Activated naive CD4-positive, alpha-beta T cell treated with Interleukin-2 at 50 U/mL for 16 hours (primary cell): ENCODE results near the gene POU4F1.

Source experiments
- DNase-seq: peaks from one replicate; pipeline ENCODE4 v3.0.0-alpha.2; 2020

The POU4F1 gene

DNA sequence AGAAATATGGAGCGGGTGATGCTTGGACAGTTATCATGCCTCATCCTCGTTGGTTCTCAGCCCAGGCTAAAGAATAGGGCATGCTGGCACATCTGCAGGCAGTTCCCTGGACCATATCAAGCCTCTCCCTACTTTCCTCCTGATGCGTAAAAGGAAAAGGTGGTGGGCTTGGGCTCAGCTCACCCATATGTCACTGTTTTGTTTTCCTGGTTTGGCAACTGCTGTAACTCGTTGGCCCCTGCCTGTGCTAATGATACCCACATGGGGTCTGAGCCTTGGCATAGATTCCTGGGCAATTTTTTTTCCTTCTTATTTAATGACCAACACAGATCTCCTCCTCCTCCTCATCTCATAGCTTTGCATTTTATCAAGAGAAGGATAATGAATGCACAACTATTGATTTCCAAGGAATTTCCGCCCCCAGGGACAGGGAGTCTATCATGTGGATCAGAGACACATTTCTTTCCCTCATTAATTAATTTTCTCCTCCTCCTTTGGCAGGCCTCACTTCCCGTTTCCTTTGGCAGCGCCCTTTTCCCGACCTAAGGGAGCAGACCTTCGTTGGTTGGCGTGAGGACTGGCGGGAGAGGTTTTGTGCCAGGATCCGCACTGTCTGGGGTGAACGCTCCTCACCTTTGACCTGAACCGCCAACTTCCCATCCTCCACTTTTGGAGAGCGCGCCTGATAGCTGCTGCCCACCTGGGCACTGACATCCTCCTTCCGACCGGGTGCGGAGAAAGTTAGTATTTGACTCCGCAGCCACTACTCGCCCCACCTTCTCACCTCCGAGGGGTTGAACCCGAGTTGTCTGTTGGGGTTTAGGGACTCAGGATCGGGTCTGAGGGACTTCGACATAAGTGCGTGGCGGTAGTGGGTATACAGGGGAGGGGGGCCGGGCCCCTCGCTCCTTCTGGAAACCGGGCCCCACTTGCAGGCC is 3.4 kb upstream of the POU4F1 start:
- DNase-seq, result no peak

DNA sequence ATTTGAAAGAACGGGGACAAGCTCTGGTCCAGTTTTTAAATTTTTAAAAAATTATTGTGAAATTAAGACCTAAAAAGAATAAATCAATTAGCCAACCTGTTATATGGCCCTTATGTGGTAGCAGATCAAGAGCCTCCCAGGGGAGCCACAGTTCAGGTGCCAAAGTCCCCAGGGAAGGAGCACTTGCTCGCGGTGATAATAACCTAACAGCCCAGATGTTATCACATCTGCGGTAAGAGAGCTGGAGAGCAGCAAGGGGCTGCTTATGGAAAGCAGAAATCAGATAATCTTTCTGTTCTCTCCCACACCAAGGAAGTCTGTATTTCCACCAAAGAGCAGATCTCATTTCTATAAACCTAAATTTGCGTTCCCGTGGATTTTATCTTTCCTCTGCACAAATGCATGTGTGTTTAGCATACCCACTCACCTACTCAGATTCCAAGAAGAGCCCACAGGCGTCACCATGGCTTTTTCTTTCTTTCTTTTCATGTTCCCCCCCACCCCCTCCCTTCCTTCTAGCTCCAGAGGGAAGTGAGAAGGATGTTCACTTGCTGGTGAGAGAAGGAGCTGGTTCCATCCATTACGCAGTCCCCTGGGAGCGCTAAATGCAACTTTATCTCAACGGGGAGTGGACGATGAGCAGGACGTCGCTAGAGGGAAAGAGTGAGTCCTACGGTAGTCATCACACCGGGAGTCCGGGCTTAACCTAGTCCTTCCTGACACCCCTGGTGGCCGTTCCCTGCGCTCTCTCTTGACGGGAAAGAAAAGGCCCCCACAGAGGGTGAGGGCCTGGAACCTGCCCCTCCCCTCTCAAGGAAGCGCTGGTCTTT is 1.6 kb upstream of the POU4F1 start:
- no peak for DNase-seq

DNA sequence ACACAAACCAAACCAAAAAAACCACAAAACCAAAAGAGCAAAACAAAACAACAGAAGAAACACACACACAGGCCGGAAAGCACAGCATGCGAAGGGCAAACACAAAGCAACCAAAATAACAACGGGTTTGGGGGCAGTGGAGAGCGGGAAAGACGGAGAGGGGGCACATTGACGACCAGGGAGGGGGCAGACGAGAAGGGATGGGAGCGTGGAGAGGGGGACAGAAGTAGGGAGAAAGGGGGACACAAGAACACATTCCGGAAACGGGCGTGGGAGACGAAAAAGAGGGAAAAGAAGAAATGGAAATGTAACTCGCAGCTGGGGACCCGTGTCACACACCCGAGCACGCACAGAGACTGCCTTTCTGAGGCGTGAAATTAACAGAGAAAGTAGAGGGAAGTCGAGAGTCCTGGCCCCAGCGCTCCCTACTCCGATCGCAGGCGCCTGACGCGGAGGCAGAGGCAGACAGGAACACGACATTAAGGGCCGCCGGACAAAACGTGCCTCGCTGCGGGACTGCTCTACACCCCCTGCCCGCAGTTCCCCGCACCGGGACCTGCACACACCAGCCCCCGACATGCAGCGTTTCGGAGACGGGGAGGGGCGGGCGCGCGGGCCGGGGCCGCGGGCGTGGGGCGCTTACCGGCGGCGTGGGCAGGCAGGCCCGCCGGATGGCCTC is 652 bp downstream of the POU4F1 start:
- no peak for DNase-seq

DNA sequence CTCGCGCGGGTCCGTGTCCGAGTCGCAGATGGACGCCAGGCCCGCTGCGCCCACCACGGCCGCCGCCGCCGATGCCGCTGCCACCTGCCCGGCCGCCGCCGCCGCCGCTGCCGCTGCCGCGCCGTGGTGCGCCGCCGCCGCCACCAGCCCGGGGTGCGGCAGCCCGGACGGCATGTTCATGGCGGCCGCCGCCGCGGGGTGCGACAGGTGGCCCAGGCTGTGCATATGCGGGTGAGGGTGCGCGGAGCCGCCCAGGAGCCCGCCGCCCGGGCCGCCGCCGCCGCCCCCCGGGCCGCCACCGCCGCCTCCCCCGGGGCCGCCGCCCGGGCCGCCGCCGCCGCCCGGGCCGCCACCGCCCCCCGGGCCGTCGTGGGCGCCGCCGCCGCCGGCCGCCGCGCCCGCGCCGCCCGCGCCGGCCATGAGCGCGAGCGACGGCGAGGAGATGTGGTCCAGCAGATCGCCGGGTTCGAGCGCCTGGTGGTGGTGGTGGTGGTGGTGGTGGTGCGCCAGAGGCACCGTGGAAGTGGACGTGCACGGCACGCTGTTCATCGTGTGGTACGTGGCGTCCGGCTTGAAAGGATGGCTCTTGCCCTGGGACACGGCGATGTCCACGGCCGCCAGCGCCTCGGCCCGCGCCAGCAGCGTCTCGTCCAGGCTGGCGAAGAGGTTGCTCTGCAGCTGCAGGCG is 1.3 kb downstream of the POU4F1 start:
- no peak for DNase-seq

DNA sequence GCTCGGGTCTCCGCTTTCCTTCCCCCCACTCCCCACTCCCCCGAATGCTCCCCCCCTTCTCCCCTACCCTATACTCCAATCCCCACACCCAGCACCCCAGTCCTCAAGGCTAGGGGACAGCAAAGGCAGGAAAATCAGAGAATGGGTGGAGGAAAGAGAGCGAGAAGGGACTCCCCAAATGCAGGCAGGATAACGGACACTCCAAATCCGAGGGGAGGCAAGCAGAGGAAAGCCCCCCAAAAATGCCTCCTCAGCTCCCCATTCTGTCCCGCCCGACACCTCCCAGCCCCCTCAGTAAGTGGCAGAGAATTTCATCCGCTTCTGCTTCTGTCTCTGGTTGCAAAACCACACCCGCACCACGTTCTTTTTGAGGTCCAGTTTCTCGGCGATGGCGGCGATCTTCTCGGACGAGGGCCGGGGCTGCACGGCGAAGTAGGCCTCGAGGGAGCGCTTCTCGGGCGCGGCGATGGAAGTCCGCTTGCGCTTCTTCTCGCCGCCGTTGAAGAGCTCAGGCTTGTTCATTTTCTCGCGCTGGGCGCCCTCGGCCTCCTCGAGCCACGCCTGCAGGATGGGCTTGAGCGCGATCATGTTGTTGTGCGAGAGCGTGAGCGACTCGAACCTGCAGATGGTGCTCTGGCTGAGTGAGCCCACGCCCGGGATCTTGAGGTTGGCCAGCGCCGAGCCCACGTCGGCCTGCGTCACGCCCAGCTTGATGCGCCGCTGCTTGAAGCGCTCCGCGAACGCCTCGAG is 2.1 kb downstream of the POU4F1 start:
- DNase-seq, result no peak

DNA sequence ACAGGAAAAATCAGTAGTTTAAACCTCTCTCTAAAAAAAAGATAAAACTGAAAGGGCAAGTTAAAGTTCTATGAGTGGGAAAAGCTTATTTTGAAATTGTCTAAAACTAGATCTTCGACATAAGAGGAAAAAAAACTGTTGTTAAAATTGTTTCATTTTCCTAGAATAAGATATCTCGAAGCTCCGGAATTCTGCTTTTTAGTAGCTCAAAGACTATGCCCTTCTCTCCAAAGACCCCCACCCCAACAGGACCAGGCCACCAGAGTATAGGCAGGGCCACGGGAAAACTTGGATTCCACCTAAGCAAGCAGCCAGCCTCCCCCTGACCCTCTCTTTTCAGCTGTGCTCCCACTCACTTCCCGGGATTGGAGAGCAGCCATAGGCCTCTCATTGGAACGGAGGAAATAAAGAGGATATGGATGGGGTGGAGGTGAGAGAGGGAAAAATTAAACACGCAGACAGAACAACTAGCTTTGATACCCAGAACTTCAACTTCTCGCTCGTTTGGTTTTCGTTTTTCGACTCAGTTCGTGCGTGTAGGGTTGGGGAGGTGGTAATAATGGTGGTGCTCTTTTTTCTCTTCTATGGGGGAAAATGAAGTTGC is 3.0 kb downstream of the POU4F1 start:
- DNase-seq, result no peak

DNA sequence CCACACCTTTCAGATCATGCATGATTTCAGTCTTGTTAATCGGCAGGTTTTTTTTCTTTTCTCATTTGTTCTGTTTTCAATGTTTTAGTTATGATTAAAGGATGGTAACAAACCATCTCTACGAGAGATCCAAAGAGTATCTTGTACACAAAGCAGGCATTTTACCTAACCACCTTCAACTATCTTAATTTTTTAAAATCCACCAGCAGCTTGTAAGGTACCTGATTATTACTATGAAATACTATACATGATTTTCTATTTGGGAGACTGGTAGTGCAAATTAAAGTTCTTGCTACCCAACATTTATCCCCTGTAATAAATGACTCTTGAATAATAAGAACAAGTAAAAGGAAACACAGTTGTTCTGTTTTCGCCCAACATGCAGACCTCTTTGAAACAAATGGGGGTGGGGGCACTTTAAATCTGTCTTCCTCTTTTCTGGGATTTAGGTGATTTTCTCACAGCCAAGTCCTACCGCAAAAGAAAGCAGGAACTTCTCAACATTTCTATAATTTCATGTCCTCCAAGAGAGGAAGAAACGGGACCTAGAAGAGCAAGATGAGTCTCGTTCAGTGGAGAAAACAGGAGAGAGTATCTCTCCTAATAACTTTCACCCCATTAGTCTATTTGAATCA is 3.6 kb downstream of the POU4F1 start:
- no peak for DNase-seq

DNA sequence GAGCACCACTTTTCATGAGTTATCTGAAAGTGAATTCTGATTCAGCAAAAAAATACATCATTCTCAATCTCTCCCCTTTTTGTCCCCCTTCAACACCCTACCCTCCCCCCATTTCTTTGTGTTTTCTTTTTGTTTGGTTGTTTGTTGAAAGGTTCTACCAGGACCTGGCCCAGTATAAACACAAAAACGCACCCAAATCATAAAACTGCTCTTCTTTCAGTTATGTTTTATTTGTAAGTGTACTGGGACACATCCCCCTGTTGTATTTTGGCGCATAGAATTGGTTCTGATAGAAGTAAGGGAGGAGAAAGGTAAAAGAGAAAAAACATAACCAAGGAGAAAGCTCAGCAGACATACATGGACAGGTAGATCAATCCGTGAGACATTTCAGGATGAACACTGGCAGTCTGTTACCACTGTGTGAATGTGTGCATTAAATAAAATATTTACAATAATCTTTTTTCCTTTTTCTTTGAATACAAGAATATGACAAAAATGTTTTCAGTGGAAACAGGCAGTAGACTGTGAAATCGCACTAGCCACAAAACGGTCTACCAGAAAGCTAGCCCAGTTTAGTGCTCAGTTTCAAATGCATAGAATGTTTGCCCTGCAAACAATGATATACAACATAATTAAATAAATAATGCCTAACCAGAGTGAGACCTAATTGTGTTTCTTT is 4.2 kb downstream of the POU4F1 start:
- no peak for DNase-seq

DNA sequence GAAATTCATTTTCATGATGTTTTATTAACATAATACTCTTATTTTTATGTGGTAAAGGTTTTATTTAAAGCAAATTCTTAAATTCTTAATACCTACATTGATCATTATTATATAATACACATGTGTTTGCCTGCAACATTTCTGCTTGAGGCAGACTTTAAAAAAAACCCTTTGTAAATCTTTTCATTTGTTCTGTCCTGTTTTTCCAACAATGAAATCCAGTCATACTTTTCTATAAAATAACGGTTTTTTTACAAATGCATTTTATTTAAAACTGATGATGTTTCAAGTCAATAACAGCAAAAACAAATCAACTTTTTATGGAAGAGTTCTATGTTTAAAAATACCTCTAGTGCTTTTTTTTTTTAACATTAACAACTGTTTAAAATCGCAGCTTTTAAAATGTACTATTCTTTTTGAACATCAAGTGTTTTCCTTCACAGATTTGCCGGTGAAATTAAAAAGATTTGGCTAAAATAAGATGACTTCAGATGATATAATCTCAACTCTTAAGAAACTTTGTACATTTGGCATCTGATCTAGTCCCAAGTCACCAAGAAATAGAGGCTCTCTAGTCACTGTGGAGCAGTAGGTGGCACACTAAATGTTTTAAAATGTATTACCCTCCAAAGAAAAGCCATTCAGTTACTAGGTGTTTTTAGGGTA is 5.1 kb downstream of the POU4F1 start:
- no peak for DNase-seq

DNA sequence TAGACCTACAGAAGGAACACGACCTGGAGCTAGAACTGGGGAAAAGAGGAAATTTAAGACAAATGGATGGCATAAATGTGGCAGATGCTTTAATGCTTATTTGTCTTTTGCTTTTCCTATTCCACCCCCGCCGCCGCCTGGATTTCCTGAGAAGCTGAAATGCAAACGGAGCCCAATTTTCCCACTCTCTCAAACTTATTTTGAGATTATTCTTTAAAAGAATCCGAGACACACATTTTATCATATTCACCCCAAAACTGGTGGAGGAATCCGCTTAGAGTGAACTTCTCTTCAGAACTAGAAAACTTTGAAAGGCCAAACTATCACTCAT is 5.8 kb downstream of the POU4F1 start:
- no peak for DNase-seq

DNA sequence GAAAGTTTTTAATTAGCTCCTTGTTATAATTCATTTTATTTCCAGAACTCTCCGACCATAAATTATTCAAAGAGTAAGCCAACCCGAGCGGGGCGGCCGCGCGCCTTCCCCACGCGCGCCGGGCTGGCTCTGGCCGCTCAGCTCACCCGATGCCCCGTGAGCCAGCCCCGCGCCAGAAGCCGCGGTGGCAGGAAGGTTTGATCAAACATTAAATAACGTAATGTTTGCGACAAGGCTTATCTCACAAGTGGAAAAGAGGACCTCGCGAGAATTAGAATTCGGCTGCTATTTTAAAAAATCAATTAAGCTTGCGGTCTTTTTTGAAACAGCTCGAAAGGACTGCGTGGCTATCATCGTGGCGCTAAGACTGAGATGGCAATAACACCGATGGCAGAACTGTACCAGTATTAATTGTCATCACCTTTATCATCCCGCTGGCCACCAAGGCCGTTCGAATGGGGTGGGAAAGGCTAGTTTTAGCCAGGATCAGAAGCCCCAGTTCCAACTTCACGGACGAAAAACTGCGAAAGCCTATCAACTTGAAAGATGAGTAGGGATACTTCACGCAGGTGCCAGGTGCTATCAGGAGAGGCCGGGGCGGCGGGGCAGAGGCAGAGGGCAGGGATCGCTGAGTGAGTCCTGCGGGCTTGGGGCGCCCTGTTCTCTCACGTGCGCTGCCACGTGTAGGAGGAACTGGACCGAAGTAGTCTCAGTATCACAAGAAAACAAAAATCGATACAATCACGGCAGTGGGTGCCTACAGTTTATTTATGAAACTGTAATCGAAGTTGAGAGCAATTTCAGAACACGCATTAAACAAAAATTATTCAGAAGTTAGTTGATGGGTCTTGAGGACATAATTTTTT is 6.4 kb downstream of the POU4F1 start:
- no peak for DNase-seq

DNA sequence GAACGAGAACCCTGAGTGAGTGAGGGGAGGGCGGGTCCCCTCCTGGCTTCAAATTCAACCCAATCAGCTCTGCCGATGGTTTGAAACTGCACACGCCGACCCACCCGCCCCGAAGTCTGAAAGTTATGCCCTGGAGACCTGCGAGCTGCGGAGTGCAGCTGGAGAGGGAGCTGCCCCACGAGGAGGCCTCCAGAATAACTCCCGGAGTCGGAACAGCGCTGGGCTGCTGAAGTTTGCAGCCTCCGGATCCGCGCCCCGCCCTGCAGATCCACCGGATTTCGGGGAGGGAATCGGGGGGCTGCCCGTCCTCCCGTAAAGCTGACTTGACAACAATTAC is 7.0 kb downstream of the POU4F1 start:
- DNase-seq, result no peak

DNA sequence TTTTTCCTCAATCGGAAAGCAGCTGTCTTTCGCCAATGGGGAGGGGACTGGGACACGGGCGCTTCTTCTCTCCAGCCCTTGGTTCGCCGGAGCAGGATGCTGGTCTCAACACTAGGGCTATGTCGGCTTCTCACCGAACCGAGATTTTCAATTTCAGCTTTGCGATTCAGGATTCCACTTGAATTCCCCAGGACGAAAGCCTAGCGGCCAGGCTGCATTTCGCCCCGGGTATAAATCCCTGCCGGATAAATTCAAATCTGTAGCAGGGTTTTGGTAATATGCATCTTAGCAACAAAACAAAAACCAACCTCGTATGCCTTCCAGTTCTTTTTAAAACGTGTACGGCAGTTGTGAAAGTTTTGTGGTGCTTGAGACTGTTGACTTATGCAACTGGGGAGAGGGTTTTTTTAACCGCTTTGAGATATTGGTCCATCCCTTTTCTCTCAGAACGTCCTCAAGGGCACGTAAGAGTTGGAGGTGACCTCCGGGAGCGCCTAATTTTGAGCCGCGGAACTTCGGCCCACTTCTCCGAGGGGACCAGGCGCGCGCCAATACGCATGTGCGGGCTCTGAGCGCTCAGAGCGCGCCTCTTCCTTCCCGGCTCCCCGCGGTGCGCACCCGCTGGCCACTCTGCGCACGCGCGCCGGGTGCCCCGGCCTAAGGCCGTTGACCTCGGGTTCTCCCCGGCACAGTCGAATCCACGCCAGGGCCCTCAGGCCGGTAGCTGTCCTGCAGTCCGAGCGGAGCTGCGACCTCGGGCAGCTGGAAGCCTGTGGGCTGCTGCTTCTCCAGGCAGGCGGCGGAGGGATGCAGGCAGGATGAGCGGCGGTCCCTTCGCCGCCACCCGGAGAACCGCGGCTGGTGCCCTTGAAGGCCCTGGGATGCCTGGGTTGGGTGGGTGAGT is 7.6 kb downstream of the POU4F1 start:
- DNase-seq, result no peak

DNA sequence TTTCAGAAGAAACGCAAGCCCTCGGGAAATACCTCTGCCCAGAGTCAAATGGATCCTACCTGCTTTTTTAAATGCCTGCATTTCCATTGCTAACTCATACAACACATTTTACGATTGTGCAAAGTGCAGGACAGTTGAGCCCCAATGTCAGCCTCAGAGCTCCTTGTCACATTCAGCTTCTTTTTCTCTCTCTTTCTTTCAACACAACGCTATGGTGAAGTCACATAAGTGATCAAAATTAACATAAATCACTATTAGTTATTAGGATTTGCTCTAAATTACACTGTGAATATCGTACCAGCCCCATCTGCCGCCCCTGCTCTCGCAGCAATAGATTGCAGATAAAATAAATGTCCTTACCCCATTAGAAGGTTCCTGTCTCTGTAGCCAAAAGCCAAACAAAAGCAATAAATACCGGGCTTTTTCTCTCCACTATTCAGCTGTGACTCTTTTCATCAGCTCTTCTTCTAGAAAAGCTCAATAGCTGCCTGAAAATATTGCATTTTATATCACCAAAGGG is 8.8 kb downstream of the POU4F1 start:
- no peak for DNase-seq

DNA sequence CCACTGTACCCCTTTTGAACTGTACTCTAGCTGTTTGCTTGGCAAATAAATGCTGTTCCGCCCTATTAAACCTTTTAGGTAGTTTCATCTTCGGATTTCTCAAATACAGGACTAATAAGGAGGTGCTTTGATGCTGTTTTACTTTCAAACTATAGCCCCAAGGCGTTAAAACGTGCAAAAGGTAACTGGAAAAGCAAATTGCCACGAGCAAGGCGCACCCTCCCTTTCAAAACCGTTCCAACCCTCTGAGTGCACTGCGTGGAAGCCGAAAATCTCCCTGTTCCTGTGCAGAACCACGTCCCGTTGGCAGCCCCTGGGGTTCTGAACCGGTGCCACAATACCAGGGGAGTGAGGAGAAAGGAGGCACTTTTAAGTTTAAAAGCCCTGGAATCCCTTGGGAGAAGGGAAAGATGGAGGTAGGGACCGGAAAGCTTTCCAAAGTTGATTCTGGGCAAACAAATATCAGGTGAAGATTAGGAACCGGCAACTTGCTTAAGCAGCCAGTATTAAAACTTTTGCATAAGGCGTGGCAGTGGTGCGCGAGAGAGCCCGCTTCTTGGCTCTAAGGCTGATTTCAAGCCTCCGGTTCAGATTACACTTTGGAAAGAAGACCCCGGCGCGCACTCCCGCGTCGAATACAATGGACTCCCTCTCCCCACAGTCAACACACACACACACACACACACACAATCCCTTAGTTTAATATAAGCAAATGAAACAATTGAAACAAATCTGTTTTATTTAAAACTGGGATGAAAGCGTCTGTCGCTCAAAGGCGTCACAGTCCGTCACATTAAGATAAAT is 9.5 kb downstream of the POU4F1 start:
- DNase-seq, result no peak

DNA sequence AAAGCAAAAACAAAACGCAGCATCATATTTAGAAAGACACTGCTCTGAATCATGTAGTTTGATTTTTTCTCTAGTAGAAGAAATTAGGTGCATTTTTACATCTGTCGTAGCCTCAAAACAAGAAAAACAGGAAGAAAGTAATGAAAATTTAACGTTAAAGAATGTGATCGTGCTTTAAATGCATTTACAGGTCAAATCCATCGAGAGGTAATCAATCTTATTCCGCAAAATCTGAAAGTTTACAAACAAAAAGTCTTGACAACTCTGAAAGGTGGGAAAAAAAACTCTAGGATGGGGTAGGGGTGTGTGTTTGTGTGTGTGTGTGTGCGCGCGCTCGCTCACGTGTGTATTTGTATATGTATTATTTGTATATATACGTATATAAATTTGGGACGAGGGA is 10.2 kb downstream of the POU4F1 start:
- DNase-seq, result no peak

DNA sequence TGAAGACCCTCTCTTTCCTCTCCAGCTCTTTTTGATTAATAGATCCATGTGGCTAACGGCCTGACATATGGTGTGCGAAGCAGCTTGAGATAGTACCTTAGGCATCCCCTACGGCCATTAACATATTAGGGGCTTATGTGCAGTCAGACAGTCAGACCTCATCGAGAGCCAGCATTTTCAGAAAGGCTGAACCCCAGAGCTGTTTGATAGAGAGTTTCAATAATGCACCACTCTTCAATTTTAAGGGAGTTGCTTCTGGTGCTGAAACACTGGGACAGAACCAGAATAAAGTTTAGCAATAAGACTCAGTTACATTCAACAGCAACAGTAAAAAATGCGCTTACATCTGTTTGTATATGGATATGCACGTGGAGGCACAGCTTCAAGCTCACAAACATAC is 10.8 kb downstream of the POU4F1 start:
- no peak for DNase-seq
